Lower leg skin (tissue), 4 donors: Measurements from ENCODE around the gene TSPAN31. TPM values are rescaled to one million over a fixed set of nuclear protein-coding genes. Genes with fewer than 3 reads are reported as not detected.

Experiments used
- DNase-seq, 2 donors: peaks; one replicate each; pipeline ENCODE4 v3.0.0-alpha.2; 2019; ENCODE audit warnings: low spot score in 2 of 2
- H3K4me3 ChIP-seq: fragments of 200-600 bp; sonication (generic); 2 replicates; pipeline ENCODE4 v1.5.1; 2017; ENCODE audit warnings: mild to moderate bottlenecking, low read depth; ENCODE audit not compliant: poor library complexity, severe bottlenecking
- CTCF ChIP-seq, 3 donors: fragments of 450-650 bp; IDR thresholded peaks; one replicate each; pipeline ENCODE4 v1.5.1; 2016; ENCODE audit warnings: antibody characterized with exemption in 3 of 3, mild to moderate bottlenecking in 3 of 3, moderate library complexity in 2 of 3
- POLR2A ChIP-seq, 2 donors: fragments of 450-650 bp; IDR thresholded peaks; one replicate each; pipeline ENCODE4 v1.6.1; 2016 to 2017; ENCODE audit warnings: antibody characterized with exemption in 2 of 2, mild to moderate bottlenecking in 1 of 2, moderate library complexity in 1 of 2
- WGBS, 2 donors: methylation state at CpG; one replicate each; pipeline ENCODE4 v1.1.5; 2018; 5-methylcytosine and 5-hydroxymethylcytosine counted together
- intact Hi-C: fragments of 100-400 bp; cut with DNase I; formaldehyde crosslinking; loops from one replicate; pipeline ENCODE4 v1.15.0; 2023; ENCODE audit warnings: low total_unique reads
- total RNA-seq, 4 donors: library from RNA; depleted of rRNA; stranded (reverse); fragments of >200 nt; gene quantifications; one replicate each; pipeline ENCODE4 v1.1.0, GENCODE V29; 2016

Gene TSPAN31
- total RNA-seq = 10 to 100 TPM; 44.9 to 76.4 (median 54.7) TPM

GRCh38 chr12:57744777-57745484 lies at the start of gene TSPAN31:
TSPAN31 (plus strand) TSS chr12:57745039; CDS start chr12:57745155, 116 bp downstream.
- TF ChIP-seq POLR2A (IDR thresholded peaks at IDR 0.05) = no peak
- no peak for TF ChIP-seq CTCF (IDR thresholded peaks at IDR 0.05)
- intact Hi-C loops = no loop called here
- peak within 1 kb of the TSS; percentile 74 for H3K4me3 ChIP-seq
- peak; percentile 97 to 99 for DNase-seq
- 0 to 1% methylated on average over 28 to 29 of the region's 29 CpGs for WGBS, 2 donors

GRCh38 chr12:57695770-57696432 lies 48.9 kb upstream of the TSPAN31 start:
- TF ChIP-seq POLR2A (IDR thresholded peaks at IDR 0.05) (no peak), CTCF (IDR thresholded peaks at IDR 0.05) (no peak)
- intact Hi-C loops = no loop called here
- WGBS, 2 donors = 95 to 96% methylated on average over 11 of the region's 11 CpGs

GRCh38 chr12:57697076-57697475 lies 47.8 kb upstream of the TSPAN31 start:
- no peak for TF ChIP-seq CTCF (IDR thresholded peaks at IDR 0.05)
- no peak for TF ChIP-seq POLR2A (IDR thresholded peaks at IDR 0.05)
- DNase-seq = no peak
- WGBS, 2 donors = 95 to 100% methylated on average over 1 of the region's 1 CpG
- intact Hi-C loops = no loop called here
- H3K4me3 ChIP-seq = no peak overlapping the region

More at GRCh38 chr12:57695770-57696432, 48.9 kb upstream of the TSPAN31 start:
- no peak overlapping the region for H3K4me3 ChIP-seq
- DNase-seq = no peak

GRCh38 chr12:57698414-57698813 lies 46.4 kb upstream of the TSPAN31 start:
- intact Hi-C loops = no loop called here
- TF ChIP-seq CTCF (IDR thresholded peaks at IDR 0.05) (no peak), POLR2A (IDR thresholded peaks at IDR 0.05) (no peak)
- WGBS, 2 donors = 94 to 98% methylated on average over 3 of the region's 3 CpGs
- DNase-seq = no peak
- H3K4me3 ChIP-seq = no peak overlapping the region

- TF ChIP-seq CTCF (IDR thresholded peaks at IDR 0.05) (no peak), POLR2A (IDR thresholded peaks at IDR 0.05) (no peak)
- 94 to 97% methylated on average over 2 of the region's 2 CpGs for WGBS, 2 donors
- intact Hi-C loops = no loop called here
These were observed 44.5 kb upstream of the TSPAN31 start for GRCh38 chr12:57700317-57700716.

More at GRCh38 chr12:57700317-57700716, 44.5 kb upstream of the TSPAN31 start:
- DNase-seq = no peak
- H3K4me3 ChIP-seq = no peak overlapping the region
